Activated CD4-positive, CD25-positive, alpha-beta regulatory T cell treated with anti-CD3 and anti-CD28 coated beads, Interleukin-2, amount 50 U/mL, for 72 hours (primary cell): ENCODE measurements around the gene PLA2G4B.

Experiments
- DNase-seq: peaks from one replicate; pipeline ENCODE4 v3.0.0; 2021

Gene PLA2G4B

GRCh38 chr15:41891226-41891625, 52.6 kb downstream of the PLA2G4B start:
- no peak for DNase-seq

GRCh38 chr15:41891946-41892345, 53.3 kb downstream of the PLA2G4B start:
- no peak for DNase-seq

GRCh38 chr15:41892621-41893421, 54.2 kb downstream of the PLA2G4B start:
- no peak for DNase-seq

GRCh38 chr15:41893422-41894250, 55.0 kb downstream of the PLA2G4B start, which contains the start of gene SPTBN5:
Gene SPTBN5, minus strand, starts transcription at chr15:41894053. Its CDS starts 556 bp downstream, at chr15:41893497.
- DNase-seq, result no peak

- no peak for DNase-seq
Measured at GRCh38 chr15:41894251-41894790, 55.7 kb downstream of the PLA2G4B start.

- DNase-seq, result peak; percentile 60
Measured at GRCh38 chr15:41894791-41895463, 56.3 kb downstream of the PLA2G4B start.

GRCh38 chr15:41895491-41895890, 56.8 kb downstream of the PLA2G4B start:
- DNase-seq, result no peak

- no peak for DNase-seq
Measured at GRCh38 chr15:41895957-41896356, 57.3 kb downstream of the PLA2G4B start.

- DNase-seq, result no peak
Measured at GRCh38 chr15:41896566-41896965, 57.9 kb downstream of the PLA2G4B start.

GRCh38 chr15:41897363-41897799, 58.7 kb downstream of the PLA2G4B start:
- no peak for DNase-seq
